Ovary (tissue), 9 donors: ENCODE measurements around the gene KRT80. TPM values are rescaled to one million over a fixed set of nuclear protein-coding genes. Genes with fewer than 3 reads are reported as not detected.

ENCODE experiments used
- DNase-seq, 5 donors: peaks; one replicate each; pipeline ENCODE4 v3.0.0-alpha.2; 2019 to 2020
- H3K27ac ChIP-seq, 2 donors: fragments of 200-600 bp; one replicate each; pipeline versions ENCODE4 v1.5.1 to v1.8.0; 2019 to 2022
- H3K27me3 ChIP-seq: fragments of 200-600 bp; one replicate; pipeline ENCODE4 v1.8.0; 2022
- H3K36me3 ChIP-seq: fragments of 200-600 bp; sonication (generic); one replicate; pipeline ENCODE4 v1.5.1; 2019
- H3K4me1 ChIP-seq: one replicate; pipeline ENCODE4 v1.8.1; 2013; ENCODE audit warnings: mild to moderate bottlenecking, moderate library complexity; ENCODE audit not compliant: insufficient read depth
- H3K4me3 ChIP-seq: fragments of 200-600 bp; sonication (generic); one replicate; pipeline ENCODE4 v1.5.1; 2017
- H3K9me3 ChIP-seq, 2 donors: fragments of 200-600 bp in 1 of 2; sonication (generic) in 1 of 2; one replicate each; pipeline versions ENCODE4 v1.5.1 to v1.8.1; 2013 to 2019; ENCODE audit warnings: mild to moderate bottlenecking in 1 of 2, moderate library complexity in 1 of 2
- EP300 ChIP-seq: sonication (generic); formaldehyde crosslinking; IDR thresholded peaks from one replicate; pipeline ENCODE4 v1.6.1; 2017; ENCODE audit warnings: antibody characterized with exemption
- POLR2A ChIP-seq: fragments of 450-650 bp; IDR thresholded peaks from one replicate; pipeline ENCODE4 v1.6.1; 2017; ENCODE audit warnings: antibody characterized with exemption, mild to moderate bottlenecking, moderate library complexity
- WGBS, 3 donors: extraction: QIAGEN DNeasy Blood & Tissue Kit in 1 of 3; methylation state at CpG; one replicate each; pipeline versions ENCODE4 v1.1.5 to v1.1.7; 2013 to 2017; 5-methylcytosine and 5-hydroxymethylcytosine counted together
- intact Hi-C, 4 donors: fragments of 100-400 bp; cut with DNase I; formaldehyde crosslinking; loops; one replicate each; pipeline versions ENCODE4 v1.11.0 to v1.15.1; 2022 to 2023
- polyA plus RNA-seq, 2 donors: library from polyadenylated mRNA; stranded (reverse); fragments of 200-250 nt in 1 of 2; fragments of 350-450 nt in 1 of 2; fragmentation: Illumina TruSeq in 1 of 2; extraction: RNeasy Lipid Tissue Mini Kit (QIAGEN cat#74804) in 1 of 2; gene quantifications; one replicate each; pipeline ENCODE4 v1.2.3, GENCODE V29; 2013 to 2014
- total RNA-seq, 7 donors: library from RNA; depleted of rRNA in 2 of 7; stranded (reverse); fragments of >200 nt in 2 of 7; fragmentation: NEBNext Ultra II Directional in 3 of 7; extraction: Animal tissue kit (Norgen Biotek cat#: 25700) in 3 of 7; gene quantifications; one replicate each; pipeline versions ENCODE4 v1.1.0 to v1.2.4, GENCODE V29; 2016 to 2023
- TF ChIP-seq, protein P1 (sequence below), 3 donors: fragments of 450-650 bp in 2 of 3; fragments of 200-600 bp in 1 of 3; IDR thresholded peaks; one replicate each; pipeline versions ENCODE4 v1.5.1 to v1.8.0; 2016 to 2022; ENCODE audit warnings: antibody characterized with exemption in 3 of 3, mild to moderate bottlenecking in 1 of 3
- donor health status: DM: no; HTN: no; CAD: no; lungs with moderate emphysema.
- donor health status: DM: no; HTN: no; CAD: no.
- donor health status: Bipolar disorder and iron deficiency.
- donor health status: DM: yes; HTN: yes; CAD: no.
- donor health status: DM: no; HTN: no; CAD: no.
- donor health status: DM: yes; HTN: yes; CAD: no.

KRT80 gene
- total and polyA plus RNA-seq, 9 donors, result 0.05 to 13.2 (median 0.99) TPM; not detected in 1

DNA sequence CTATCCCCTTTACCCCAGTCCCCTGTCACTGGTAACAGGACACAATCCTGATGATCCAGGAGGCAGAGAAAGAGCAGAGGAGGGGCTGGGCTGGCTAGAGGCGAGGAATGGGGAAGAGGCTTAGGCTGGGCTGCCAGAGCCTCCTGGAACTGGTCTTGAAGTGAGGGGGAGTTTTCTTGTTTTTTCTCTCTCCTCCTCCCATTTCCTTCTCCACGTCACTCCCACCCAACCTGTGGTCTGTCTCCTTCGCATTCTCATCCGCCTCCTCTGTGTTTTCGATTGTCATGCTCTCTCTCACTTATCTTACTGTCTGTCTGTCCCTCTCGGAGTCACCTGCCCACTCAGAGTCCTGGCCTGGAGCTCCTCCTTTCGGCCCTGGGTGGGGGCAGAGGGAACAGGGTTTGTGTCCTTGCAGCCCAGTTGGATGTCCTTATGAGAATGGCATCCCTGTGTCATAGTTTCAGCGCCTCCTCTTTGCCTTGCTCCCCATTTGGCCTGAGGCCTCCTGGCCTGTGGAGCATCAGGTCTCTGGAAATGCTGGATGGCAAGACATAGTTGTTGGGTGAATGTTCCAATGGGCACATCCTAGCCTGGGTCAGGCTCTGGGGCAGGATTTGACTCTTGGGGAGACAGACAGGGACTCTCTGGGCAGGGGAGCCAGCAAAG, 3.4 kb upstream of the KRT80 start:
- Histone ChIP-seq H3K4me1 (peaks cover 24% of the 10 kb centered on the region), H3K4me3 (no peak overlapping the region), H3K9me3 (no peaks in the 10 kb centered on the region), H3K36me3 (no peaks in the 10 kb centered on the region), H3K27me3 (no peaks in the 10 kb centered on the region), H3K27ac (peak overlapping the region; percentile 21 to 30)
- intact Hi-C loops, result no loop called here
- DNase-seq, result peak in 4 of 5 donors; percentile 43 to 62 (median 58)
- 27 to 35% (median 30%) methylated on average over 8 of the region's 8 CpGs for WGBS, 3 donors
- no peak for TF ChIP-seq POLR2A
- TF ChIP-seq, protein P1, sequence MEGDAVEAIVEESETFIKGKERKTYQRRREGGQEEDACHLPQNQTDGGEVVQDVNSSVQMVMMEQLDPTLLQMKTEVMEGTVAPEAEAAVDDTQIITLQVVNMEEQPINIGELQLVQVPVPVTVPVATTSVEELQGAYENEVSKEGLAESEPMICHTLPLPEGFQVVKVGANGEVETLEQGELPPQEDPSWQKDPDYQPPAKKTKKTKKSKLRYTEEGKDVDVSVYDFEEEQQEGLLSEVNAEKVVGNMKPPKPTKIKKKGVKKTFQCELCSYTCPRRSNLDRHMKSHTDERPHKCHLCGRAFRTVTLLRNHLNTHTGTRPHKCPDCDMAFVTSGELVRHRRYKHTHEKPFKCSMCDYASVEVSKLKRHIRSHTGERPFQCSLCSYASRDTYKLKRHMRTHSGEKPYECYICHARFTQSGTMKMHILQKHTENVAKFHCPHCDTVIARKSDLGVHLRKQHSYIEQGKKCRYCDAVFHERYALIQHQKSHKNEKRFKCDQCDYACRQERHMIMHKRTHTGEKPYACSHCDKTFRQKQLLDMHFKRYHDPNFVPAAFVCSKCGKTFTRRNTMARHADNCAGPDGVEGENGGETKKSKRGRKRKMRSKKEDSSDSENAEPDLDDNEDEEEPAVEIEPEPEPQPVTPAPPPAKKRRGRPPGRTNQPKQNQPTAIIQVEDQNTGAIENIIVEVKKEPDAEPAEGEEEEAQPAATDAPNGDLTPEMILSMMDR (IDR thresholded peaks at IDR 0.05), result no peak
- TF ChIP-seq EP300, result no peak

- DNase-seq, result no peak
- H3K4me3 ChIP-seq, result no peak overlapping the region
- H3K4me1 ChIP-seq, result peaks cover 24% of the 10 kb centered on the region
- no peaks in the 10 kb centered on the region for H3K27me3 ChIP-seq
- H3K9me3 ChIP-seq, result no peaks in the 10 kb centered on the region
- peak overlapping the region in 1 of 2 donors; percentile 4 for H3K27ac ChIP-seq
- 77 to 82% (median 78%) methylated on average over 6 of the region's 6 CpGs for WGBS, 3 donors
- intact Hi-C loops, result no loop called here
- TF ChIP-seq EP300 (no peak), POLR2A (no peak)
- TF ChIP-seq, protein P1 (IDR thresholded peaks at IDR 0.05), result no peak
- H3K36me3 ChIP-seq, result no peaks in the 10 kb centered on the region
Measured at GRCh38 chr12:52193991-52194390, 2.2 kb upstream of the KRT80 start.

DNA sequence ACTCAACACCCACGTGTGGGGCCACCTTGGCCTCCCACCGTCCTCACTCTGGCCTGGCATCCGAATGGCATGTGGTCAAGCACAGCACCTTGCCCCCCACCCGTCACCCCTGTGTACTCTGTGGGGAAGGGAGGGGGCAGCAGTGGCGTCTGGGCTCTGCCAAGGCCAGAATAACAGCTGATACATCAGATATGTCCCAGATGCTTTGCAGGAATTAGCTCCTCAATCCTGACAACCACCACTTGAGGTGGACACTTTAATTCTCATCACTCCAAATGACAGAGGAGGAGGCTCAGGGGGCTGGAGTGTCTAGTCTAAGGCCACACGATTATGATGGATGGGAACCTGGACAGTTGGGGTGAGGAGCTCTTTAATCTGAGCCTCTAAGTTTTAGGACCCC, 1.7 kb upstream of the KRT80 start:
- 77 to 81% (median 80%) methylated on average over 6 of the region's 6 CpGs for WGBS, 3 donors

DNA sequence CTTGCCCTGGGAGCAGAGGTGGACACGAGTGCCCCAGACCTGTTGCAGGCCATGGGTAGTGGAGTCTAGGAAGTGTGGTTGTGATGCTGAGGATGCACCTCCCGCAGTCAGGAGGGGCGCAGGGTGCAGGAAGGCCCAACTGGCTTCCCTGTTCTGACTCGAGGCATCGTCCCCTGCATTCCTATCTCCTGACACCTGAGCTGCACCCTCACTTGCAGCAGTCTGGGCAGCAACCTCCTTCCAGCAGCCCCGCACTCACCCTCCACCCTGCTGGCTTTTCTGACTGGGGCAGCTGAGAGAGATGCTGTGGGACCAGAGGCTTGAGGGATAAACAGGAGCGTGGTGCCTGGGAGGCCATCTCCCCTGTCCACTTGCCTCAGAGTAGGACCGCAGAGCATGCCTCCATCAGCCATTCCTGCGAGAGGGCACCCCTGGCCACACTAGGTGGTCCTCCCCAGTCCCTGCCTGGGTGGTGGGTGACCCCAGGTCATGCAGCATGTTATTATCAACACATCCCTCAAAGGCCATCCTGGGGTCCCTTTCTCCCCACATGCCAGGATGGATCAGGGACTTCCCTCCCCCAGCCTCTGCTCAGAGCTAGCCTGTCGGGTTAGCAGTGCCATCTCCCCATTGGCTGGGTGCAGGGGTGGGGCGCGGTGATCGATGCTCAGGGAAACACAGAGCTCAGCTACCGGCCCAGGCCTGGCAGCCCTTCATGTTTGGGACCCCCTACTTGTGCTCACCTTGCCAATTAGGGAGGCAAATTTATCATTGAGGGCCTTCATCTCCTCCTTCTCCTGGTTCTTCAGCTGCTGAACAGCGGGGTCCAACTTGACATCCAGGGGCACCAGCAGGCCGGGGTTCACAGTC, 719 bp downstream of the KRT80 start:
- no peak overlapping the region for H3K4me3 ChIP-seq
- intact Hi-C loops, result no loop called here

More for the DNA sequence above, 1.7 kb upstream of the KRT80 start:
- H3K27ac ChIP-seq, result no peak overlapping the region
- no peaks in the 10 kb centered on the region for H3K27me3 ChIP-seq
- DNase-seq, result no peak
- TF ChIP-seq, protein P1 (IDR thresholded peaks at IDR 0.05), result no peak
- TF ChIP-seq EP300 (no peak), POLR2A (no peak)
- intact Hi-C loops, result no loop called here
- H3K36me3 ChIP-seq, result no peaks in the 10 kb centered on the region
- peaks cover 24% of the 10 kb centered on the region for H3K4me1 ChIP-seq
- H3K4me3 ChIP-seq, result no peak overlapping the region
- H3K9me3 ChIP-seq, result no peaks in the 10 kb centered on the region

More for the DNA sequence above, 719 bp downstream of the KRT80 start:
- no peaks in the 10 kb centered on the region for H3K9me3 ChIP-seq
- H3K27me3 ChIP-seq, result no peaks in the 10 kb centered on the region
- DNase-seq, result no peak
- H3K4me1 ChIP-seq, result peaks cover 24% of the 10 kb centered on the region
- no peaks in the 10 kb centered on the region for H3K36me3 ChIP-seq
- TF ChIP-seq, protein P1 (IDR thresholded peaks at IDR 0.05), result no peak
- TF ChIP-seq POLR2A, result no peak
- H3K27ac ChIP-seq, result peak overlapping the region; percentile 47 to 54
- WGBS, 3 donors, result 76 to 88% (median 85%) methylated on average over 16 of the region's 16 CpGs
